Uterus (tissue), 2 donors: Measurements from ENCODE around the gene ZNF324.

Experiments
- CTCF ChIP-seq, 4 experiments: fragments of 200-600 bp in 2 of 4; fragments of 450-650 bp in 2 of 4; sonication (generic) in 2 of 4; IDR thresholded peaks; one replicate each; pipeline ENCODE4 v1.5.1; 2016 to 2019; ENCODE audit warnings: antibody characterized with exemption in 4 of 4, mild to moderate bottlenecking in 2 of 4, moderate library complexity in 1 of 4
- POLR2A ChIP-seq, 2 donors: fragments of 450-650 bp; IDR thresholded peaks; one replicate each; pipeline ENCODE4 v1.6.1; 2016; ENCODE audit warnings: antibody characterized with exemption in 2 of 2, mild to moderate bottlenecking in 1 of 2, moderate library complexity in 1 of 2

- TF ChIP-seq CTCF (IDR thresholded peaks at IDR 0.05) (no peak), POLR2A (IDR thresholded peaks at IDR 0.05) (no peak)
These were observed 7.6 kb downstream of the ZNF324 start for GRCh38 chr19:58474291-58474996.
